Trophoblast cell (in vitro differentiated cells and primary cell): ENCODE measurements around the gene TBR1.

Source experiments
- DNase-seq, 2 donors: peaks; one replicate each; pipeline ENCODE4 v3.0.0-alpha.2; 2016
- H2AFZ ChIP-seq: 2 replicates; pipeline ENCODE4 v1.6.1; 2013; ENCODE audit warnings: low read length, moderate library complexity, mild to moderate bottlenecking; ENCODE audit not compliant: insufficient read depth, poor library complexity
- H2AK5ac ChIP-seq: 2 replicates; pipeline ENCODE4 v1.6.1; 2013; ENCODE audit warnings: mild to moderate bottlenecking, low read length
- H2BK120ac ChIP-seq: 2 replicates; pipeline ENCODE4 v1.6.1; 2013; ENCODE audit warnings: low read length, mild to moderate bottlenecking, moderate library complexity; ENCODE audit not compliant: insufficient read depth, poor library complexity
- H2BK12ac ChIP-seq: 2 replicates; pipeline ENCODE4 v1.6.1; 2013; ENCODE audit warnings: mild to moderate bottlenecking, low read length, moderate library complexity
- H2BK5ac ChIP-seq: 2 replicates; pipeline ENCODE4 v1.6.1; 2013; ENCODE audit warnings: low read length, low read depth, moderate library complexity, mild to moderate bottlenecking; ENCODE audit not compliant: poor library complexity
- H3K14ac ChIP-seq: 2 replicates; pipeline ENCODE4 v1.6.1; 2013; ENCODE audit warnings: mild to moderate bottlenecking, low read length
- H3K18ac ChIP-seq: 2 replicates; pipeline ENCODE4 v1.6.1; 2013; ENCODE audit warnings: mild to moderate bottlenecking, low read length
- H3K23ac ChIP-seq: 2 replicates; pipeline ENCODE4 v1.6.1; 2013; ENCODE audit warnings: low read length
- H3K27ac ChIP-seq: 2 replicates; pipeline ENCODE4 v1.5.1; 2013; ENCODE audit warnings: low read depth, mild to moderate bottlenecking, inconsistent platforms, low read length, moderate library complexity
- H3K27me3 ChIP-seq: 2 replicates; pipeline ENCODE4 v1.6.1; 2013; ENCODE audit warnings: inconsistent platforms, mild to moderate bottlenecking, low read length, moderate library complexity; ENCODE audit not compliant: insufficient read depth
- H3K36me3 ChIP-seq, 2 experiments: 1 replicate in 1 of 2; 2 replicates in 1 of 2; pipeline ENCODE4 v1.6.1; 2013; ENCODE audit warnings: low read length in 2 of 2, mild to moderate bottlenecking in 2 of 2, moderate library complexity in 1 of 2; ENCODE audit not compliant: insufficient read depth in 2 of 2, control insufficient read depth in 1 of 2
- H3K4ac ChIP-seq: 2 replicates; pipeline ENCODE4 v1.6.1; 2013; ENCODE audit warnings: low read depth, mild to moderate bottlenecking, low read length, moderate library complexity
- H3K4me1 ChIP-seq, 2 experiments: 1 replicate in 1 of 2; 2 replicates in 1 of 2; pipeline ENCODE4 v1.6.1; 2013; ENCODE audit warnings: low read length in 2 of 2, mild to moderate bottlenecking in 2 of 2, moderate library complexity in 1 of 2; ENCODE audit not compliant: insufficient read depth in 2 of 2, control insufficient read depth in 1 of 2
- H3K4me2 ChIP-seq: 2 replicates; pipeline ENCODE4 v1.6.1; 2013; ENCODE audit warnings: inconsistent platforms, mild to moderate bottlenecking, low read length, moderate library complexity
- H3K4me3 ChIP-seq: 2 replicates; pipeline ENCODE4 v1.5.1; 2013; ENCODE audit warnings: mild to moderate bottlenecking, low read depth, low read length, inconsistent platforms
- H3K79me1 ChIP-seq: one replicate; pipeline ENCODE4 v1.6.1; 2013; ENCODE audit warnings: low read length
- H3K79me2 ChIP-seq: 2 replicates; pipeline ENCODE4 v1.6.1; 2013; ENCODE audit warnings: low read length, mild to moderate bottlenecking; ENCODE audit not compliant: control insufficient read depth, insufficient read depth, poor library complexity
- H3K9ac ChIP-seq: 2 replicates; pipeline ENCODE4 v1.6.1; 2013; ENCODE audit warnings: mild to moderate bottlenecking, low read length
- H3K9me3 ChIP-seq: 2 replicates; pipeline ENCODE4 v1.6.1; 2013; ENCODE audit warnings: low read depth, mild to moderate bottlenecking, control low read depth, inconsistent platforms, low read length; ENCODE audit not compliant: insufficient read depth
- H4K12ac ChIP-seq: 2 replicates; pipeline ENCODE4 v1.6.1; 2013; ENCODE audit warnings: low read depth, mild to moderate bottlenecking, low read length, moderate library complexity
- H4K8ac ChIP-seq: 2 replicates; pipeline ENCODE4 v1.6.1; 2013; ENCODE audit warnings: low read depth, mild to moderate bottlenecking, low read length, moderate library complexity
- H4K91ac ChIP-seq: one replicate; pipeline ENCODE4 v1.6.1; 2013; ENCODE audit warnings: low read depth, mild to moderate bottlenecking, low read length, moderate library complexity
- WGBS: extraction: QIAGEN DNeasy Blood & Tissue Kit; methylation state at CpG from one replicate; pipeline ENCODE4 v1.1.7; 2013; ENCODE audit warnings: missing lambda C conversion rate; ENCODE audit not compliant: insufficient read length, insufficient coverage; ENCODE audit errors: extremely low coverage; 5-methylcytosine and 5-hydroxymethylcytosine counted together

Gene TBR1

GRCh38 chr2:161414042-161415033 lies 1.8 kb upstream of the TBR1 start:
- peaks cover 51% of the 10 kb centered on the region for H3K27me3 ChIP-seq
- no peak overlapping the region for H4K12ac ChIP-seq
- no peak overlapping the region for H4K91ac ChIP-seq
- DNase-seq: peak; percentile 25 to 55
- H2BK120ac ChIP-seq: no peak overlapping the region
- peak overlapping the region; percentile 46 for H2AFZ ChIP-seq
- no peak overlapping the region for H2BK12ac ChIP-seq
- H3K23ac ChIP-seq: no peak overlapping the region
- peak overlapping the region; percentile 59 for H3K4me3 ChIP-seq
- peaks cover 4% of the 10 kb centered on the region for H3K9me3 ChIP-seq
- H2AK5ac ChIP-seq: no peak overlapping the region
- H3K36me3 ChIP-seq: peaks cover 0 to 2% of the 10 kb centered on the region in 2 experiments
- peaks cover 3 to 11% of the 10 kb centered on the region in 2 experiments for H3K4me1 ChIP-seq
- H3K4me2 ChIP-seq: peak overlapping the region; percentile 94
- peaks cover 2% of the 10 kb centered on the region for H3K79me1 ChIP-seq
- peak overlapping the region; percentile 47 for H4K8ac ChIP-seq
- H3K14ac ChIP-seq: no peak overlapping the region
- no peak overlapping the region for H3K4ac ChIP-seq
- no CpG with 5 or more reads among the region's 69 CpGs for WGBS
- no peak overlapping the region for H3K9ac ChIP-seq
- no peak overlapping the region for H2BK5ac ChIP-seq
- H3K79me2 ChIP-seq: peaks cover 3% of the 10 kb centered on the region
- no peak overlapping the region for H3K18ac ChIP-seq
- no peak overlapping the region for H3K27ac ChIP-seq

GRCh38 chr2:161415034-161415986 lies 787 bp upstream of the TBR1 start:
- Histone ChIP-seq H3K14ac (no peak overlapping the region), H3K18ac (no peak overlapping the region), H3K36me3 (peaks cover 0 to 2% of the 10 kb centered on the region in 2 experiments), H2BK120ac (no peak overlapping the region), H3K4me1 (peaks cover 3 to 11% of the 10 kb centered on the region in 2 experiments), H2BK5ac (no peak overlapping the region), H3K4me2 (peak overlapping the region; percentile 94), H3K27ac (no peak overlapping the region), H3K9me3 (peaks cover 4% of the 10 kb centered on the region), H2AFZ (peak overlapping the region; percentile 46), H3K9ac (no peak overlapping the region), H3K79me1 (peaks cover 2% of the 10 kb centered on the region), H4K91ac (no peak overlapping the region), H4K8ac (no peak overlapping the region), H3K4ac (no peak overlapping the region), H2BK12ac (no peak overlapping the region), H3K27me3 (peaks cover 54% of the 10 kb centered on the region), H2AK5ac (no peak overlapping the region), H3K23ac (no peak overlapping the region), H3K79me2 (peaks cover 3% of the 10 kb centered on the region), H3K4me3 (no peak overlapping the region), H4K12ac (no peak overlapping the region)
- no peak for DNase-seq
- no CpG with 5 or more reads among the region's 29 CpGs for WGBS

GRCh38 chr2:161416708-161417437 lies 776 bp downstream of the TBR1 start:
- Histone ChIP-seq H2AK5ac (no peak overlapping the region), H4K12ac (no peak overlapping the region), H3K14ac (no peak overlapping the region), H2BK120ac (no peak overlapping the region), H3K9me3 (peaks cover 4% of the 10 kb centered on the region), H3K27me3 (peaks cover 67% of the 10 kb centered on the region), H2BK5ac (no peak overlapping the region), H4K91ac (no peak overlapping the region), H3K27ac (no peak overlapping the region), H3K36me3 (no peaks in the 10 kb centered on the region), H3K79me1 (peaks cover 2% of the 10 kb centered on the region), H3K4me3 (no peak overlapping the region), H3K79me2 (peaks cover 3% of the 10 kb centered on the region), H2BK12ac (no peak overlapping the region), H3K9ac (no peak overlapping the region), H3K23ac (no peak overlapping the region), H3K4ac (no peak overlapping the region), H4K8ac (no peak overlapping the region), H3K4me2 (no peak overlapping the region), H2AFZ (no peak overlapping the region), H3K18ac (no peak overlapping the region), H3K4me1 (peaks cover 3 to 11% of the 10 kb centered on the region in 2 experiments)
- WGBS: no CpG with 5 or more reads among the region's 41 CpGs
- no peak for DNase-seq
